B cell (primary cell): ENCODE data around the gene MRPL10. TPM values are rescaled to one million over a fixed set of nuclear protein-coding genes. Genes with fewer than 3 reads are reported as not detected.
A peak's percentile ranks its signal among the peaks of the same experiment; 100 is the strongest.

Source experiments
- ATAC-seq: fragments of 200-7000 bp; cut with Tn5 transposase; one replicate; pipeline ENCODE4 v1.10.0; 2021; ENCODE audit warnings: low read depth, mild to moderate bottlenecking, moderate number of reproducible peaks, moderate library complexity
- CTCF ChIA-PET: fragments of 350-600 bp; sonication (Branson Sonifier 250); formaldehyde crosslinking; loops from one replicate; lab custom pipeline; 2021; ENCODE audit warnings: antibody characterized with exemption, inconsistent platforms; lab: Charles Lee
- POLR2A ChIA-PET: fragments of 350-600 bp; sonication (Branson Sonifier 250); formaldehyde crosslinking; loops from one replicate; lab custom pipeline; 2021; ENCODE audit warnings: antibody characterized with exemption; lab: Charles Lee
- DNase-seq: peaks from one replicate; pipeline ENCODE4 v3.0.0; 2013
- H2AFZ ChIP-seq: 2 replicates; pipeline ENCODE4 v1.6.1; 2012; ENCODE audit warnings: mild to moderate bottlenecking, low read depth, low read length; ENCODE audit not compliant: insufficient read depth, poor library complexity, severe bottlenecking
- H3K27ac ChIP-seq, 2 donors: 1 replicate in 1 of 2; 2 replicates in 1 of 2; pipeline ENCODE4 v1.5.1; 2012 to 2013; ENCODE audit warnings: low read length in 2 of 2, mild to moderate bottlenecking in 2 of 2, moderate library complexity in 1 of 2
- H3K27me3 ChIP-seq, 4 experiments: fragments of 200-600 bp in 1 of 4; sonication (generic) in 1 of 4; replicated peaks in 1 of 4; 1 replicate in 2 of 4; 2 replicates in 2 of 4; pipeline versions ENCODE4 v1.6.1 to v1.7.0; 2013 to 2016; ENCODE audit warnings: low read length in 3 of 4, mild to moderate bottlenecking in 2 of 4, mixed read lengths in 1 of 4, moderate library complexity in 1 of 4; ENCODE audit not compliant: insufficient read depth in 4 of 4, control insufficient read depth in 3 of 4; ENCODE audit errors: control extremely low read depth in 1 of 4
- H3K36me3 ChIP-seq, 2 experiments: replicated peaks in 1 of 2; 1 replicate in 1 of 2; 2 replicates in 1 of 2; pipeline versions ENCODE4 v1.6.1 to v1.7.1; 2013; ENCODE audit warnings: low read length in 1 of 2; ENCODE audit not compliant: insufficient read depth in 2 of 2, control insufficient read depth in 1 of 2; ENCODE audit errors: control extremely low read depth in 1 of 2, extremely low read depth in 1 of 2
- H3K4me1 ChIP-seq, 2 donors: fragments of 200-600 bp in 1 of 2; sonication (generic) in 1 of 2; 1 replicate in 1 of 2; 2 replicates in 1 of 2; pipeline versions ENCODE4 v1.5.1 to v1.6.1; 2013 to 2017; ENCODE audit warnings: low read length in 2 of 2; ENCODE audit not compliant: control insufficient read depth in 2 of 2, insufficient read depth in 2 of 2
- H3K4me2 ChIP-seq: replicated peaks from 2 replicates; pipeline ENCODE3; 2012; ENCODE audit warnings: mild to moderate bottlenecking, low read depth, low read length; ENCODE audit not compliant: poor library complexity, severe bottlenecking
- H3K4me3 ChIP-seq, 5 experiments: fragments of 200-600 bp in 1 of 5; sonication (generic) in 1 of 5; 1 replicate in 3 of 5; 2 replicates in 2 of 5; pipeline versions ENCODE4 v1.5.1 to v1.7.0; 2011 to 2016; ENCODE audit warnings: low read length in 4 of 5, mild to moderate bottlenecking in 4 of 5, low read depth in 2 of 5, control low read depth in 1 of 5, moderate library complexity in 1 of 5; ENCODE audit not compliant: insufficient read depth in 1 of 5; ENCODE audit errors: control extremely low read depth in 1 of 5, extremely low read depth in 1 of 5
- H3K79me2 ChIP-seq: fragments of 200-600 bp; sonication (generic); one replicate; pipeline ENCODE4 v1.6.0; 2016; ENCODE audit warnings: low read length; ENCODE audit not compliant: control insufficient read depth, insufficient read depth
- H3K9ac ChIP-seq: fragments of 200-600 bp; sonication (generic); 2 replicates; pipeline ENCODE4 v1.6.1; 2017; ENCODE audit warnings: mild to moderate bottlenecking, low read length, moderate library complexity
- H3K9me3 ChIP-seq, 3 donors: one replicate each; pipeline versions ENCODE4 v1.6.1 to v1.7.1; 2013; ENCODE audit warnings: low read length in 2 of 3; ENCODE audit not compliant: control insufficient read depth in 2 of 3, insufficient read depth in 1 of 3; ENCODE audit errors: control extremely low read depth in 1 of 3
- H4K20me1 ChIP-seq: 2 replicates; pipeline ENCODE4 v1.6.0; 2012; ENCODE audit warnings: mild to moderate bottlenecking, low read length; ENCODE audit not compliant: insufficient read depth, control insufficient read depth, poor library complexity, severe bottlenecking
- H3K27ac Mint-ChIP-seq: one replicate; pipeline ENCODE4 v1.8.0; 2021; ENCODE audit warnings: mixed read lengths
- H3K27me3 Mint-ChIP-seq: one replicate; pipeline ENCODE4 v1.8.0; 2021; ENCODE audit warnings: mixed read lengths
- H3K4me1 Mint-ChIP-seq: one replicate; pipeline ENCODE4 v1.8.0; 2021; ENCODE audit warnings: mixed read lengths
- H3K4me3 Mint-ChIP-seq: one replicate; pipeline ENCODE4 v1.8.0; 2021; ENCODE audit warnings: mixed read lengths
- H3K9me3 Mint-ChIP-seq: one replicate; pipeline ENCODE4 v1.8.0; 2022; ENCODE audit warnings: mixed read lengths; ENCODE audit not compliant: insufficient read depth
- CTCF ChIP-seq: fragments of 200-600 bp; IDR thresholded peaks from one replicate; pipeline ENCODE4 v1.8.0; 2022; ENCODE audit warnings: antibody characterized with exemption, mild to moderate bottlenecking
- EZH2 ChIP-seq: IDR thresholded peaks from 2 replicates; pipeline ENCODE4 v1.6.1; 2012; ENCODE audit warnings: borderline replicate concordance, low read depth, mild to moderate bottlenecking, moderate library complexity, low read length; ENCODE audit not compliant: insufficient read depth, poor library complexity, severe bottlenecking
- WGBS: methylation state at CpG from one replicate; pipeline ENCODE4 v1.1.5; 2013; ENCODE audit warnings: missing lambda C conversion rate; ENCODE audit not compliant: insufficient coverage; 5-methylcytosine and 5-hydroxymethylcytosine counted together
- intact Hi-C: fragments of 100-400 bp; cut with micrococcal nuclease; formaldehyde crosslinking; loops from one replicate; pipeline ENCODE4 v1.10.0; 2022
- polyA plus RNA-seq: library from polyadenylated mRNA; depleted of rRNA; stranded (reverse); fragments of >200 nt; gene quantifications from 2 replicates; pipeline ENCODE4 v1.2.3, GENCODE V29; 2012
- total RNA-seq, 2 donors: library from RNA; stranded (reverse); fragments of 120-200 nt in 1 of 2; gene quantifications; 1 replicate in 1 of 2; 2 replicates in 1 of 2; pipeline versions ENCODE4 v1.2.3 to v1.2.4, GENCODE V29; 2013 to 2022

Gene MRPL10
- total and polyA plus RNA-seq, 2 donors (not counting 1 experiment from before 2014, with no cell fraction given), result 34.8 to 39.4 TPM

DNA sequence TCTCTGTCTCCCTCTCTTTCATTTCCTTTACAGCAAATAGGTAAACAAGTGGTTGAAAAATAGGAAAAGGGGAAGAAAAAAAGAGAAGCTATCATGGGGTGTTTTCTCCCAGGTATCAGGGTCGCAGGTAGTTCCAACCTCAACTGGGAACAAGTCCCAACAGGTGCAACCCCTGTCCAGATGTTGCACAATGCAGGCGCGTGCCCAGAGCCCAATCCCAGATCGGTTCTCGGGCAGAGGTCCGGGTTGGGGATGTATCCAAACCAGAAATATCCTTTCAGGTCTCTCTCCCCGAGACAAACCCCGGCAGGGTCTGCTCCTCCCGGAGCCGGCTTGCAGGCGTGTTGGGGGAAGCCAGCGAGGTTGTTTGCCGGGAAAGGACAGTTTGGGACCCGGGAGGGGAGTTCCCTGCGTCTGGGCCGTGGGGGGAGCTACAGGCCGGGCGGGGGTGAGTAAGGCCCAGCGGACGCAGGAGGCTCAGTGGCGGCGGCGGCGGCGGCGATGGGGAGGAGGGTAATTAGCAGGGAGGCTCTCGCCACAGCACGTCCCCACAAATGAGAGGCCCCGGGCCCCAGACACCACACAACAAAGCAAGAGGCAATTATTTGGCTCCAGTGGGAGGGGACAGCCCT is 40.8 kb upstream of the MRPL10 start:
- Histone ChIP-seq H3K4me2 (peak overlapping the region; percentile 51), H3K4me3 (no peak overlapping the region), H3K36me3 (no peaks in the 10 kb centered on the region), H3K9me3 (no peaks in the 10 kb centered on the region), H4K20me1 (no peaks in the 10 kb centered on the region), H3K79me2 (no peaks in the 10 kb centered on the region), H3K4me1 (peaks cover 8 to 9% of the 10 kb centered on the region in 2 donors), H3K27ac (no peak overlapping the region), H2AFZ (no peak overlapping the region), H3K9ac (no peak overlapping the region), H3K27me3 (peaks cover 0 to 62% (median 23%) of the 10 kb centered on the region in 4 experiments)
- no peaks in the 10 kb centered on the region for H3K9me3 Mint-ChIP-seq
- ChIA-PET POLR2A (no interaction called here), CTCF (interaction anchor here (0.7 to 4.0 kb wide), 2 partner anchors 17 to 61 kb away, joined by 3 to 12 read pairs; no protein-coding TSS in a partner anchor)
- DNase-seq, result no peak
- H3K4me3 Mint-ChIP-seq, result no peak overlapping the region
- WGBS, result 21% methylated on average over 15 of the region's 29 CpGs
- H3K4me1 Mint-ChIP-seq, result peaks cover 5% of the 10 kb centered on the region
- no peak for ATAC-seq
- no peak overlapping the region for H3K27ac Mint-ChIP-seq
- intact Hi-C loops, result no loop called here
- no peak for TF ChIP-seq EZH2
- no peak for TF ChIP-seq CTCF
- H3K27me3 Mint-ChIP-seq, result peaks cover 53% of the 10 kb centered on the region

DNA sequence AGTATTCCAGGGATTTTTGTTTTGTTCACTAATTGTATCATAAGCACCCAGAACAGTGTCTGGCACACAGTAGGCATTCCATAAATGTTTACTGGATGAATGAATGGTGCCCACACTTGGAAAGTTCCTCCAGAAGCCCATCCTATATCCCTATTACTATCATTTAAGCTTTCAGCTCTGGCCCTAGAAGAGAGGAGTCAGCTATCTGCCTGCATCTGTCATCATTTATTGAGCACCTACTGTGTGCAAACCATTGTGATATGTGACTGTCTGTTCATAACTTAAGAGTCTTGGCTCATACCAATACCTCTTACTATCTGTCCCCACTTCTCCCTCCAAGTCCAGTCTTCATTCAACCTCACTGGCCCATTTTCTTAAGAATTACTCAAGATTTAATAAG is 39.7 kb upstream of the MRPL10 start:
- Histone ChIP-seq H3K79me2 (no peaks in the 10 kb centered on the region), H3K4me2 (no peak overlapping the region), H3K4me1 (peaks cover 8 to 9% of the 10 kb centered on the region in 2 donors), H3K9me3 (no peaks in the 10 kb centered on the region), H3K27ac (no peak overlapping the region), H3K36me3 (no peaks in the 10 kb centered on the region), H2AFZ (no peak overlapping the region), H3K9ac (no peak overlapping the region), H3K4me3 (no peak overlapping the region), H3K27me3 (peaks cover 0 to 62% (median 23%) of the 10 kb centered on the region in 4 experiments), H4K20me1 (no peaks in the 10 kb centered on the region)
- DNase-seq (no peak), ATAC-seq (no peak)
- POLR2A ChIA-PET, result no interaction called here
- no peak overlapping the region for H3K27ac Mint-ChIP-seq
- CTCF ChIA-PET, result interaction anchor here (0.7 to 4.0 kb wide), 2 partner anchors 18 to 78 kb away, joined by 3 to 12 read pairs; no protein-coding TSS in a partner anchor
- no peak for TF ChIP-seq CTCF
- no peak for TF ChIP-seq EZH2
- H3K9me3 Mint-ChIP-seq, result no peaks in the 10 kb centered on the region
- intact Hi-C loops, result no loop called here
- H3K27me3 Mint-ChIP-seq, result peaks cover 58% of the 10 kb centered on the region
- no peak overlapping the region for H3K4me3 Mint-ChIP-seq
- H3K4me1 Mint-ChIP-seq, result peaks cover 5% of the 10 kb centered on the region
